WTC11 (cell line): ENCODE measurements around the gene DHX34. TPM values are rescaled to one million over a fixed set of nuclear protein-coding genes. Genes with fewer than 3 reads are reported as not detected.

Source experiments
- ATAC-seq: fragments of 200-7000 bp; cut with Tn5 transposase; 2 replicates; pipeline ENCODE4 v1.10.0; 2021; ENCODE audit warnings: mild to moderate bottlenecking, moderate library complexity
- CTCF ChIA-PET: fragments of 300-600 bp; sonication (Branson Sonifier 250); formaldehyde crosslinking; loops from one replicate; lab custom pipeline; 2021; ENCODE audit warnings: antibody characterized with exemption; lab: Charles Lee
- POLR2A ChIA-PET: fragments of 350-600 bp; sonication (Branson Sonifier 250); formaldehyde crosslinking; loops from one replicate; lab custom pipeline; 2021; ENCODE audit warnings: antibody characterized with exemption; lab: Charles Lee
- DNase-seq: peaks from one replicate; pipeline ENCODE4 v3.0.0; 2021; ENCODE audit warnings: low spot score
- H3K27ac Mint-ChIP-seq: 2 replicates; pipeline ENCODE4 v1.8.0; 2021; ENCODE audit warnings: mixed read lengths
- H3K27me3 Mint-ChIP-seq: 2 replicates; pipeline ENCODE4 v1.8.0; 2021; ENCODE audit warnings: low read depth, mild to moderate bottlenecking, moderate library complexity, mixed read lengths
- H3K36me3 Mint-ChIP-seq: 2 replicates; pipeline ENCODE4 v1.8.0; 2021; ENCODE audit warnings: mixed read lengths
- H3K4me1 Mint-ChIP-seq: 2 replicates; pipeline ENCODE4 v1.8.0; 2022; ENCODE audit warnings: mixed read lengths
- H3K4me3 Mint-ChIP-seq: 2 replicates; pipeline ENCODE4 v1.8.0; 2021; ENCODE audit warnings: mild to moderate bottlenecking, moderate library complexity, mixed read lengths
- H3K9me3 Mint-ChIP-seq: 2 replicates; pipeline ENCODE4 v1.8.0; 2021; ENCODE audit warnings: mixed read lengths
- ESRRA ChIP-seq: sonication (generic); formaldehyde crosslinking; IDR thresholded peaks from 2 replicates; pipeline ENCODE4 v1.8.1; 2022; ENCODE audit warnings: mild to moderate bottlenecking, missing genetic modification reagents, borderline replicate concordance
- ETV6 ChIP-seq: sonication (generic); formaldehyde crosslinking; IDR thresholded peaks from 2 replicates; pipeline ENCODE4 v1.8.1; 2022; ENCODE audit warnings: mild to moderate bottlenecking, missing genetic modification reagents
- NR1H2 ChIP-seq: sonication (generic); formaldehyde crosslinking; IDR thresholded peaks from 2 replicates; pipeline ENCODE4 v1.9.0; 2021; ENCODE audit warnings: mild to moderate bottlenecking, moderate library complexity, missing genetic modification reagents
- ZBTB21 ChIP-seq: sonication (generic); formaldehyde crosslinking; IDR thresholded peaks from 2 replicates; pipeline ENCODE4 v1.8.1; 2023; ENCODE audit warnings: mild to moderate bottlenecking, missing genetic modification reagents, borderline replicate concordance
- ZNF396 ChIP-seq: fragments of 250-450 bp; sonication (Bioruptor Pico); IDR thresholded peaks from 2 replicates; pipeline ENCODE4 v1.8.0; 2021; ENCODE audit warnings: mild to moderate bottlenecking, moderate library complexity, borderline replicate concordance
- total RNA-seq: library from RNA; stranded (reverse); gene quantifications from 3 replicates; pipeline ENCODE4 v1.2.3, GENCODE V29; 2021
- TF ChIP-seq, protein P1 (sequence below): fragments of 250-450 bp; sonication (Bioruptor Pico); IDR thresholded peaks from 2 replicates; pipeline ENCODE4 v1.9.0; 2021; ENCODE audit warnings: mild to moderate bottlenecking, borderline replicate concordance
- TF ChIP-seq, protein P2 (sequence below): fragments of 250-450 bp; sonication (Bioruptor Pico); IDR thresholded peaks from 2 replicates; pipeline ENCODE4 v1.8.0; 2021; ENCODE audit warnings: mild to moderate bottlenecking
- TF ChIP-seq, protein P3 (sequence below): sonication (generic); formaldehyde crosslinking; IDR thresholded peaks from 2 replicates; pipeline ENCODE4 v1.8.0; 2022; ENCODE audit warnings: mild to moderate bottlenecking, missing genetic modification reagents
- TF ChIP-seq, protein P4 (sequence below): sonication (generic); formaldehyde crosslinking; IDR thresholded peaks from 2 replicates; pipeline ENCODE4 v1.8.0; 2022; ENCODE audit warnings: mild to moderate bottlenecking, missing genetic modification reagents
- TF ChIP-seq, protein P5 (sequence below): sonication (generic); formaldehyde crosslinking; IDR thresholded peaks from 2 replicates; pipeline ENCODE4 v1.8.1; 2022; ENCODE audit warnings: missing genetic modification reagents, borderline replicate concordance
- TF ChIP-seq, protein P6 (sequence below): sonication (generic); formaldehyde crosslinking; IDR thresholded peaks from 2 replicates; pipeline ENCODE4 v1.8.1; 2022; ENCODE audit warnings: mild to moderate bottlenecking, missing genetic modification reagents, moderate library complexity, borderline replicate concordance
- TF ChIP-seq, protein P7 (sequence below): sonication (generic); formaldehyde crosslinking; IDR thresholded peaks from 2 replicates; pipeline ENCODE4 v1.8.1; 2023; ENCODE audit warnings: mild to moderate bottlenecking, missing genetic modification reagents
- TF ChIP-seq, protein P8 (sequence below): sonication (generic); formaldehyde crosslinking; IDR thresholded peaks from 2 replicates; pipeline ENCODE4 v1.8.1; 2023; ENCODE audit warnings: mild to moderate bottlenecking, missing genetic modification reagents, borderline replicate concordance
- TF ChIP-seq, protein P9 (sequence below): fragments of 250-450 bp; sonication (Bioruptor Pico); conservative IDR thresholded peaks from 2 replicates; pipeline ENCODE4 v1.9.0; 2021; ENCODE audit warnings: mild to moderate bottlenecking

Gene DHX34
- total RNA-seq, 1 experiment from 2014 or later, result 35.6 TPM

DNA sequence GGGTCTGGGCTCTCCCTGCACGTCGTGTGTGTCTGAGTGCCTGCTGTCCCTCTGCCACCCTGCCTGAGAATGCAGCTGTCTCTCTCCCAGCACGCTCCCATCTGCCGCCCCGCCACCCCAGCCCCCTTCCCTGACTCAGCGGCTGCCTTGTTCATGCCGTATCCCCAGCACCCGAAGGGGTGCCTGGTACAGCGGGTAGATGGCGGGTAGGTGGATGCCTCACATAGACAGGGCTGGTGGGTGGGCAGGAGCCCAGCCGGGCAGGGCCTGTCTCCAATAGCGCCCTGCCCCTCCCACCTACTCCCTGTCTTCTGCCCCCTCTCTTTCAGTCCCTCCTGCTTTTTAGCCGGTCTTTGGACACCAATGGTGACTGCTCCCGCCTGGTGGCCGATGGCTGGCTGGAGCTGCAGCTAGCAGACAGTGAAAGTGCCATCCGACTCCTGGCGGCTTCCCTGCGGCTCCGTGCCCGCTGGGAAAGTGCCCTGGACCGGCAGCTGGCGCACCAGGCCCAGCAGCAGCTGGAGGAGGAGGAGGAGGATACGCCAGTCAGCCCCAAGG is 30.3 kb downstream of the DHX34 start (continued):
- TF ChIP-seq, protein P1, sequence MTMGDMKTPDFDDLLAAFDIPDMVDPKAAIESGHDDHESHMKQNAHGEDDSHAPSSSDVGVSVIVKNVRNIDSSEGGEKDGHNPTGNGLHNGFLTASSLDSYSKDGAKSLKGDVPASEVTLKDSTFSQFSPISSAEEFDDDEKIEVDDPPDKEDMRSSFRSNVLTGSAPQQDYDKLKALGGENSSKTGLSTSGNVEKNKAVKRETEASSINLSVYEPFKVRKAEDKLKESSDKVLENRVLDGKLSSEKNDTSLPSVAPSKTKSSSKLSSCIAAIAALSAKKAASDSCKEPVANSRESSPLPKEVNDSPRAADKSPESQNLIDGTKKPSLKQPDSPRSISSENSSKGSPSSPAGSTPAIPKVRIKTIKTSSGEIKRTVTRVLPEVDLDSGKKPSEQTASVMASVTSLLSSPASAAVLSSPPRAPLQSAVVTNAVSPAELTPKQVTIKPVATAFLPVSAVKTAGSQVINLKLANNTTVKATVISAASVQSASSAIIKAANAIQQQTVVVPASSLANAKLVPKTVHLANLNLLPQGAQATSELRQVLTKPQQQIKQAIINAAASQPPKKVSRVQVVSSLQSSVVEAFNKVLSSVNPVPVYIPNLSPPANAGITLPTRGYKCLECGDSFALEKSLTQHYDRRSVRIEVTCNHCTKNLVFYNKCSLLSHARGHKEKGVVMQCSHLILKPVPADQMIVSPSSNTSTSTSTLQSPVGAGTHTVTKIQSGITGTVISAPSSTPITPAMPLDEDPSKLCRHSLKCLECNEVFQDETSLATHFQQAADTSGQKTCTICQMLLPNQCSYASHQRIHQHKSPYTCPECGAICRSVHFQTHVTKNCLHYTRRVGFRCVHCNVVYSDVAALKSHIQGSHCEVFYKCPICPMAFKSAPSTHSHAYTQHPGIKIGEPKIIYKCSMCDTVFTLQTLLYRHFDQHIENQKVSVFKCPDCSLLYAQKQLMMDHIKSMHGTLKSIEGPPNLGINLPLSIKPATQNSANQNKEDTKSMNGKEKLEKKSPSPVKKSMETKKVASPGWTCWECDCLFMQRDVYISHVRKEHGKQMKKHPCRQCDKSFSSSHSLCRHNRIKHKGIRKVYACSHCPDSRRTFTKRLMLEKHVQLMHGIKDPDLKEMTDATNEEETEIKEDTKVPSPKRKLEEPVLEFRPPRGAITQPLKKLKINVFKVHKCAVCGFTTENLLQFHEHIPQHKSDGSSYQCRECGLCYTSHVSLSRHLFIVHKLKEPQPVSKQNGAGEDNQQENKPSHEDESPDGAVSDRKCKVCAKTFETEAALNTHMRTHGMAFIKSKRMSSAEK, result no peak
- TF ChIP-seq ETV6 (CRISPR knock-in tag), result no peak
- TF ChIP-seq, protein P2, sequence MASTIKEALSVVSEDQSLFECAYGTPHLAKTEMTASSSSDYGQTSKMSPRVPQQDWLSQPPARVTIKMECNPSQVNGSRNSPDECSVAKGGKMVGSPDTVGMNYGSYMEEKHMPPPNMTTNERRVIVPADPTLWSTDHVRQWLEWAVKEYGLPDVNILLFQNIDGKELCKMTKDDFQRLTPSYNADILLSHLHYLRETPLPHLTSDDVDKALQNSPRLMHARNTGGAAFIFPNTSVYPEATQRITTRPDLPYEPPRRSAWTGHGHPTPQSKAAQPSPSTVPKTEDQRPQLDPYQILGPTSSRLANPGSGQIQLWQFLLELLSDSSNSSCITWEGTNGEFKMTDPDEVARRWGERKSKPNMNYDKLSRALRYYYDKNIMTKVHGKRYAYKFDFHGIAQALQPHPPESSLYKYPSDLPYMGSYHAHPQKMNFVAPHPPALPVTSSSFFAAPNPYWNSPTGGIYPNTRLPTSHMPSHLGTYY, result no peak
- TF ChIP-seq, protein P3, sequence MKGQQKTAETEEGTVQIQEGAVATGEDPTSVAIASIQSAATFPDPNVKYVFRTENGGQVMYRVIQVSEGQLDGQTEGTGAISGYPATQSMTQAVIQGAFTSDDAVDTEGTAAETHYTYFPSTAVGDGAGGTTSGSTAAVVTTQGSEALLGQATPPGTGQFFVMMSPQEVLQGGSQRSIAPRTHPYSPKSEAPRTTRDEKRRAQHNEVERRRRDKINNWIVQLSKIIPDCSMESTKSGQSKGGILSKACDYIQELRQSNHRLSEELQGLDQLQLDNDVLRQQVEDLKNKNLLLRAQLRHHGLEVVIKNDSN (CRISPR knock-in tag), result no peak
- TF ChIP-seq, all 79 proteins: peak for 0

DNA sequence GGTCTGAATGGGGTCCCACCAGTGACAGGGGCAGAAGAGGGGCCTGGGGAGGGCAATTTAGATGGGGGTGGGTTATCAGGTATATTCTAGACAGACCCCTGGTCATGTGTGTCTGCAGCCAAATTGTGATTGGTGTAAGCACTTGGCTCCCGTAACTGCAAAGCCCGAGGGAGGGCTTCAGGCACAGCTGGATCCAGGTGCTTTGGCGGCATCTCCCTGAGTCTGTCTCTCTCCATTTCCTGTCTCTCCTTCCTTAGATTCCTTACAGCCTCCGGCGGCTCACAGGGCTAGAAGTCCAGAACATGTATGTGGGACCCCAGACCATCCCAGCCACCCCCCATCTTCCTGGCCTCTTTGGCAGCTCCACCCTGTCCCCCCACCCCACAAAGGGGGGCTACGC is 31.4 kb downstream of the DHX34 start:
- H3K36me3 Mint-ChIP-seq, result peaks cover 38% of the 10 kb centered on the region
- no peaks in the 10 kb centered on the region for H3K9me3 Mint-ChIP-seq
- DNase-seq, result no peak
- ChIA-PET CTCF (interaction anchor here (4.6 kb wide), 1 partner anchor 10 kb away, joined by 29 read pairs; no protein-coding TSS in a partner anchor), POLR2A (interaction anchor here (1.6 kb wide), 1 partner anchor 11 kb away, joined by 6 read pairs; no protein-coding TSS in a partner anchor)
- H3K4me3 Mint-ChIP-seq, result no peak overlapping the region
- H3K27ac Mint-ChIP-seq, result no peak overlapping the region
- no peak for ATAC-seq
- H3K27me3 Mint-ChIP-seq, result no peaks in the 10 kb centered on the region
- H3K4me1 Mint-ChIP-seq, result peaks cover 2% of the 10 kb centered on the region; the same call in 1 of the 2 replicates
- TF ChIP-seq NR1H2, result no peak
- no peak for TF ChIP-seq ZNF396 (CRISPR knock-in tag)
- TF ChIP-seq ZBTB21, result no peak
- TF ChIP-seq, protein P4, sequence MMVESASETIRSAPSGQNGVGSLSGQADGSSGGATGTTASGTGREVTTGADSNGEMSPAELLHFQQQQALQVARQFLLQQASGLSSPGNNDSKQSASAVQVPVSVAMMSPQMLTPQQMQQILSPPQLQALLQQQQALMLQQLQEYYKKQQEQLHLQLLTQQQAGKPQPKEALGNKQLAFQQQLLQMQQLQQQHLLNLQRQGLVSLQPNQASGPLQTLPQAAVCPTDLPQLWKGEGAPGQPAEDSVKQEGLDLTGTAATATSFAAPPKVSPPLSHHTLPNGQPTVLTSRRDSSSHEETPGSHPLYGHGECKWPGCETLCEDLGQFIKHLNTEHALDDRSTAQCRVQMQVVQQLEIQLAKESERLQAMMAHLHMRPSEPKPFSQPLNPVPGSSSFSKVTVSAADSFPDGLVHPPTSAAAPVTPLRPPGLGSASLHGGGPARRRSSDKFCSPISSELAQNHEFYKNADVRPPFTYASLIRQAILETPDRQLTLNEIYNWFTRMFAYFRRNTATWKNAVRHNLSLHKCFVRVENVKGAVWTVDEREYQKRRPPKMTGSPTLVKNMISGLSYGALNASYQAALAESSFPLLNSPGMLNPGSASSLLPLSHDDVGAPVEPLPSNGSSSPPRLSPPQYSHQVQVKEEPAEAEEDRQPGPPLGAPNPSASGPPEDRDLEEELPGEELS (CRISPR knock-in tag), result no peak
- TF ChIP-seq, protein P5, sequence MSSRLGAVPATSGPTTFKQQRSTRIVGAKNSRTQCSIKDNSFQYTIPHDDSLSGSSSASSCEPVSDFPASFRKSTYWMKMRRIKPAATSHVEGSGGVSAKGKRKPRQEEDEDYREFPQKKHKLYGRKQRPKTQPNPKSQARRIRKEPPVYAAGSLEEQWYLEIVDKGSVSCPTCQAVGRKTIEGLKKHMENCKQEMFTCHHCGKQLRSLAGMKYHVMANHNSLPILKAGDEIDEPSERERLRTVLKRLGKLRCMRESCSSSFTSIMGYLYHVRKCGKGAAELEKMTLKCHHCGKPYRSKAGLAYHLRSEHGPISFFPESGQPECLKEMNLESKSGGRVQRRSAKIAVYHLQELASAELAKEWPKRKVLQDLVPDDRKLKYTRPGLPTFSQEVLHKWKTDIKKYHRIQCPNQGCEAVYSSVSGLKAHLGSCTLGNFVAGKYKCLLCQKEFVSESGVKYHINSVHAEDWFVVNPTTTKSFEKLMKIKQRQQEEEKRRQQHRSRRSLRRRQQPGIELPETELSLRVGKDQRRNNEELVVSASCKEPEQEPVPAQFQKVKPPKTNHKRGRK (CRISPR knock-in tag), result no peak
- TF ChIP-seq, protein P6, sequence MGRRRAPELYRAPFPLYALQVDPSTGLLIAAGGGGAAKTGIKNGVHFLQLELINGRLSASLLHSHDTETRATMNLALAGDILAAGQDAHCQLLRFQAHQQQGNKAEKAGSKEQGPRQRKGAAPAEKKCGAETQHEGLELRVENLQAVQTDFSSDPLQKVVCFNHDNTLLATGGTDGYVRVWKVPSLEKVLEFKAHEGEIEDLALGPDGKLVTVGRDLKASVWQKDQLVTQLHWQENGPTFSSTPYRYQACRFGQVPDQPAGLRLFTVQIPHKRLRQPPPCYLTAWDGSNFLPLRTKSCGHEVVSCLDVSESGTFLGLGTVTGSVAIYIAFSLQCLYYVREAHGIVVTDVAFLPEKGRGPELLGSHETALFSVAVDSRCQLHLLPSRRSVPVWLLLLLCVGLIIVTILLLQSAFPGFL (CRISPR knock-in tag), result no peak
- no peak for TF ChIP-seq ESRRA (CRISPR knock-in tag)
- TF ChIP-seq, protein P7, sequence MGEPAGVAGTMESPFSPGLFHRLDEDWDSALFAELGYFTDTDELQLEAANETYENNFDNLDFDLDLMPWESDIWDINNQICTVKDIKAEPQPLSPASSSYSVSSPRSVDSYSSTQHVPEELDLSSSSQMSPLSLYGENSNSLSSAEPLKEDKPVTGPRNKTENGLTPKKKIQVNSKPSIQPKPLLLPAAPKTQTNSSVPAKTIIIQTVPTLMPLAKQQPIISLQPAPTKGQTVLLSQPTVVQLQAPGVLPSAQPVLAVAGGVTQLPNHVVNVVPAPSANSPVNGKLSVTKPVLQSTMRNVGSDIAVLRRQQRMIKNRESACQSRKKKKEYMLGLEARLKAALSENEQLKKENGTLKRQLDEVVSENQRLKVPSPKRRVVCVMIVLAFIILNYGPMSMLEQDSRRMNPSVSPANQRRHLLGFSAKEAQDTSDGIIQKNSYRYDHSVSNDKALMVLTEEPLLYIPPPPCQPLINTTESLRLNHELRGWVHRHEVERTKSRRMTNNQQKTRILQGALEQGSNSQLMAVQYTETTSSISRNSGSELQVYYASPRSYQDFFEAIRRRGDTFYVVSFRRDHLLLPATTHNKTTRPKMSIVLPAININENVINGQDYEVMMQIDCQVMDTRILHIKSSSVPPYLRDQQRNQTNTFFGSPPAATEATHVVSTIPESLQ (CRISPR knock-in tag), result no peak
- TF ChIP-seq, protein P8, sequence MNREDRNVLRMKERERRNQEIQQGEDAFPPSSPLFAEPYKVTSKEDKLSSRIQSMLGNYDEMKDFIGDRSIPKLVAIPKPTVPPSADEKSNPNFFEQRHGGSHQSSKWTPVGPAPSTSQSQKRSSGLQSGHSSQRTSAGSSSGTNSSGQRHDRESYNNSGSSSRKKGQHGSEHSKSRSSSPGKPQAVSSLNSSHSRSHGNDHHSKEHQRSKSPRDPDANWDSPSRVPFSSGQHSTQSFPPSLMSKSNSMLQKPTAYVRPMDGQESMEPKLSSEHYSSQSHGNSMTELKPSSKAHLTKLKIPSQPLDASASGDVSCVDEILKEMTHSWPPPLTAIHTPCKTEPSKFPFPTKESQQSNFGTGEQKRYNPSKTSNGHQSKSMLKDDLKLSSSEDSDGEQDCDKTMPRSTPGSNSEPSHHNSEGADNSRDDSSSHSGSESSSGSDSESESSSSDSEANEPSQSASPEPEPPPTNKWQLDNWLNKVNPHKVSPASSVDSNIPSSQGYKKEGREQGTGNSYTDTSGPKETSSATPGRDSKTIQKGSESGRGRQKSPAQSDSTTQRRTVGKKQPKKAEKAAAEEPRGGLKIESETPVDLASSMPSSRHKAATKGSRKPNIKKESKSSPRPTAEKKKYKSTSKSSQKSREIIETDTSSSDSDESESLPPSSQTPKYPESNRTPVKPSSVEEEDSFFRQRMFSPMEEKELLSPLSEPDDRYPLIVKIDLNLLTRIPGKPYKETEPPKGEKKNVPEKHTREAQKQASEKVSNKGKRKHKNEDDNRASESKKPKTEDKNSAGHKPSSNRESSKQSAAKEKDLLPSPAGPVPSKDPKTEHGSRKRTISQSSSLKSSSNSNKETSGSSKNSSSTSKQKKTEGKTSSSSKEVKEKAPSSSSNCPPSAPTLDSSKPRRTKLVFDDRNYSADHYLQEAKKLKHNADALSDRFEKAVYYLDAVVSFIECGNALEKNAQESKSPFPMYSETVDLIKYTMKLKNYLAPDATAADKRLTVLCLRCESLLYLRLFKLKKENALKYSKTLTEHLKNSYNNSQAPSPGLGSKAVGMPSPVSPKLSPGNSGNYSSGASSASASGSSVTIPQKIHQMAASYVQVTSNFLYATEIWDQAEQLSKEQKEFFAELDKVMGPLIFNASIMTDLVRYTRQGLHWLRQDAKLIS, result no peak
- TF ChIP-seq, protein P9, sequence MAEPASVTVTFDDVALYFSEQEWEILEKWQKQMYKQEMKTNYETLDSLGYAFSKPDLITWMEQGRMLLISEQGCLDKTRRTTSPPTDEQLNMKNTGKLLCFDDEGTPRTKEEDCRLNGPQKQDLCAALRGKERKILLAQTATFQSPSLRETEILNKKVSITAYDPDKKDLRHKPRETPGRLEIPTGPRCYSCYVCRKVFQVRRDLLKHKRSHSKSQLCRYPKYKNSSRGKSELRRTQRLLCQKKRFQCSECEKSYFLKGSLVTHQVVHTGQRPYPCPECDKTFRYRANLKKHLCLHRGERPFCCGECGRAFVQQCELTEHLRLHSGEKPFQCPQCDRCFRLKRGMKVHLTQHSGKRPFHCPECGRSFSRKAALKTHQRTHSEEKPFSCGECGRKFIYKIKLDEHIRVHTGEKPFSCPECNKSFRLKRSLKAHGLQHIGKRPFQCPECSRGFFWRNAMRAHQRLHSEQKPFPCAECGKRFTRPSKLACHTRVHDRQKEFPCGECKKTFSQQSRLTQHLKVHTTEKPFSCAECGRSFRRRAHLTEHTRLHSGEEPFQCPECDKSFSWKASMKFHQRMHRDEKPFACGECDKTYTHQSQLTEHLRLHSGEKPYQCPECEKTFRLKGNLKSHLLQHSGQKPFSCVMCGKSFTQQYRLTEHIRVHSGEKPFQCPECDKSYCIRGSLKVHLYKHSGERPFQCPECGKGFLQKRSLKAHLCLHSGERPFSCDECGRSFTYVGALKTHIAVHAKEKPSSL (CRISPR knock-in tag), result no peak
